ENCODE measurements around the gene GADD45B.
A peak's percentile ranks its signal among the peaks of the same experiment; 100 is the strongest.
"Not testable (repeated sequence)": the region's sequence is repeated elsewhere in the genome, so short reads cannot be mapped to it uniquely, and the experiment has no call there.

The GADD45B gene

GRCh38 chr19:2490659-2491058 is 14.7 kb downstream of the GADD45B start:
- DNase-seq = no peak

GRCh38 chr19:2491130-2491801 is 15.3 kb downstream of the GADD45B start:
- no peak for DNase-seq

DNA sequence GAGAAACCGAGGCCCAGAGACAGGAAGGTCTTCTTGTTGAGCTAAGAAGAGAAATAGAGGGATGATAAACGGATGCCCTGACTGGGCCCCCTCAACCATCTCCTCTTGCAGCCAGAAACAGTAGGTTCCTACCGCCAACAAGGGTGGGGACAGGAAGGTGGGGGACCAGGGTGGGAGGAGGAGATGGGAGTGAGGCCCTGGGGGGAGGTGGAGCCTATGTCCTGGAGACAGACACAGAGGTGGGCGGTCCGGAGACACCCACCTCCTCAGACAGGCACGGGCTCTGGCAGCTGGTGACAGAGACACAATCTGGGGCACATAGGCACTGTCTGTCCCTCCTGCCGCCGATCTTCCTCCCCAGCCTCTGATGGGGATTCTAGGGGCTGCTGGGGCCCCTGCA is 16.9 kb downstream of the GADD45B start:
- no peak for DNase-seq

- not testable (repeated sequence) for DNase-seq
These were observed 17.5 kb downstream of the GADD45B start for GRCh38 chr19:2493448-2493847.

- DNase-seq = no peak
These were observed 18.1 kb downstream of the GADD45B start for GRCh38 chr19:2494084-2494446.

DNA sequence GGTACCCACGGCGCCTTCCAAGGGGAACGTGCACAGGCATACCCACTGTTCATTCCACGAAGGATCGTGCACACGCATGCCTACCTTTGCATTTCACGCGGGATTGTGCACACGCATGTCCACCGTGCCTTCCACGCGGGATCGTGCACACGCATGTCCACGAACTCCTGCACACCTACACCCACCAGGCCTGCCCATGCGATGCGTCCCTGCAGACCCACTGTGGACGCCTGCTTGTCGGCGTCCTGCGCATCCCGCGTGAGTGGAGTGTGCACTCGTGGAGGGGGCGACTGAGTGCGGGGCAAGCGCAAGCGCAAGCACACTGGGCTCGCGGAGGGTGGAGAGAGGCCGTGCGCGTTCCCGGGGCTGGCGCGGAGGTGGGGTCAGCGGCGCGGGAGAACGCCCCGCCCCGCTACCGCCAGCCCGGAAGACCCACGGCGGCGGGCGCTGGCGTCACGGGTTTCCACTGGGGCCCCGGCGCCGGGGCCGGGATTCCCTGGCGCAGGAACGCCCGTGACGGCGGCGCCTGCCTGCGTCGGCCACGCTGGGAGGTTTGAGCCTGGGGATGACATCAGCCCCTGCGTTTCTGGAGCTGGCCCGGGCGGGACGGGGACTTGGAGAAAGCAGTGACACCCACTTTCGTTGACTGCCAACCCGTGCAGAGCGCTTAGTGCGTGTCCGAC is 18.7 kb downstream of the GADD45B start:
- DNase-seq = peak; percentile 55 to 57

DNA sequence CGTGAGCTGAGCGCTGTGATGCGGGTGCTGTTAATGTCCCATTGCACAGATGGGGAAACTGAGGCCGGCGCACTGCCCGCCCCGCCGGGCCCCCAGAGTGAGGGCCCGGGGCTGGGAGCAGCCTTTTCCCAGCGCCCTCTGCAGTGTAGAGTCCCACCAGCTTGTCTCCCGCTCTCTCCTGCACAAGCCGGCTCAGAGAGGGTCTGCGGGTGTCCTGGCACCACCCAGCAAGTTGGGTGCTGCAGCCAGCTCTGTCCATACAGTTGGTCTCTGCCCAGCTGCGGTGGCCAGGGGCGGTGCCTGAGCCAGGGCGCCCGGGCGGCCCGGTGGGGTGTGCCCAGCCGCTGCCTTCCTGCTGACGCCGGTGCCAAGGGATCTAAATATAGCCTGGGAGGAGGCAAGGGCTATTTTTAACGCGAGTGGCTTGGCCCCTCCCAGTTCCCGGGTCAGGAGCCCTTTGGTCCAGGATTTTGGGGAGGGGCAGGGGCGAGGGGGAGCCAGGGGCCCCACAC is 19.3 kb downstream of the GADD45B start:
- DNase-seq = no peak

GRCh38 chr19:2495651-2496316 is 19.9 kb downstream of the GADD45B start:
- DNase-seq = no peak

DNA sequence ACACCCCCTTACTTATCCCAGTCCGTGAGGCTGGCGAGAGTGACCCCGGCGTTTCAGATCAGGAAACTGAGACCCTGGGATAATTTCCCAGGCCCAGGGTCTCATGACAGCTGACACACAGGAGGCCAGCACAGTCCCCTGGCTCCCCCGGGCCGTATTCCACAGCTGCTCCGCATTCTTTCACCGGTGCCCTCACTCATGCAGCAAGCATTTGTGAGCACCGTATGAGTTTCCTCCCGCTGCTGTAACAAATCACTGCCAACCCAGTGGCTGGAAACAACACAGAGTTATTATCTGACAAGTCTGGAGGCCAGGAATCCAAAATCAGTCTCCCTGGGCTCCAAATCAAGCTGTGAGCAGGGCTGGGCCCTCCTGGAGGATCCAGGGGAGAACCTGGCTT is 21.3 kb downstream of the GADD45B start:
- no peak for DNase-seq

- DNase-seq = no peak
These were observed 24.2 kb downstream of the GADD45B start for GRCh38 chr19:2500156-2500555.

- no peak for DNase-seq
These were observed 24.9 kb downstream of the GADD45B start for GRCh38 chr19:2500841-2501261.

DNA sequence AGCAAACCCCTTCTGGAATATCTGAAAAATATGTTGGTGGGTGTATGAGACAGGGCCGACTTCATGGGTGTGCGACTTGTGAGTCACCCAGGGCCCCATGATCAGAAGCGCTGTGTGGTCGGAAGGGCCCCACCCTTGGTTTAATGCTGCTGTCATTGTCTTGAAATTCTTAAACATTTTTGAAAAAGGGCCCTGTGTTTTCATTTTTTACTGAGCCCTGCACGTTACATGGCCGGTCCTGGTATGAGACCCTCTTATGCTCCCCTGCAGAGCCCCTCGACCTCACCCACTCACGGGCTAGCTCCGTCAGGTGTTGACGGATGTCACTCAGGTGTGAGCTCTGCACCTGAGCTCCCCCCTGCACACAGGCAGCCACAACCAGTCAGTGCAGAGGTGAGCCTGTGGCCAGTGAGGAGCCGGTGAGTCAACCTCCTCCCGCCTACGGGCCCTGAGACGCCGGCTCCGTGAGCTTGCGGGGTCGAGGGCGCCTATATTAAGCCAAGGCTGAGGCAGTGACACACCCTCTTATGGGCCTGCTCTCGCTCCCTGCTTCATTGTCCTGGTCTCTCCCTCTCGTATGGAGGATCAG is 27.7 kb downstream of the GADD45B start:
- no peak for DNase-seq

GRCh38 chr19:2506656-2507055 is 30.7 kb downstream of the GADD45B start:
- not testable (repeated sequence) for DNase-seq

GRCh38 chr19:2507109-2507508 is 31.2 kb downstream of the GADD45B start:
- no peak for DNase-seq

DNA sequence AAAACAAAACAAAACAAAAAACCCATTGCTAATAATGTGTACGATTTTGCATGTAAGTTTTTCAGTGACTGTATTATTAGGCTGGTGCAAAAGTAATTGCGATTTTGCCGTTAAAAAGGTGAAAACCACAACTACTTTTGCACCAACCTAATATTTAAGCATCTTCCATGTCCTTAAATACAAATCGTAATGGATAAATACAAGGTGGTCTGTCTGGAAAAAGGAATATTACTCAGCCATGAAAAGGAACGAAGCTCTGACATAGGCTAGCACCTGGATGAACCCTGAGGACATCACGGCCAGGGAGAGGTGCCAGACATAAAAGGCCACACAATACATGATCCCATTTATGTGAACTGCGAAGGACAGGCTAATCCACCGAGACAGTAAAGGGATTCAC is 33.2 kb downstream of the GADD45B start:
- DNase-seq = no peak

GRCh38 chr19:2511570-2511969 is 35.6 kb downstream of the GADD45B start:
- no peak for DNase-seq

DNA sequence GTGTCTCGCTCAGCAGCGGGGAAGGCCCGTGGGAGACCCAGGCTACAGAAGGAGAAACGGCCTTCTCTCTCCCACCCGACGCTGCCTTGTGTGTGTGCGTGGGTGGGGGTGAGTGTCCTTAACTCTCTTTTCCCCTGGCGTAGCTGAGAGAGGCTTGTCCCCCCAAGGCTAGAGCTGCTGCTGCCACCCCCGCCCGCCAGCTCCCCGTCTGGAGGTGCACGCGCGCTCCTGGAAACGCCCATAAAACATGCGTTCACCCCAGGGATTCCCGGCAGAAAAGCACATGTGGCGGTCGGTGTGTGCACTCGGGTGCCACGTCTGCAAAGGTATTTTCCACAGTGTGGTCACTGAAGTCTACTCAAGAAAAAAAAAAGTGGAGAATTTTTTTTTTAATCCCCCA is 36.1 kb downstream of the GADD45B start:
- DNase-seq = no peak

DNA sequence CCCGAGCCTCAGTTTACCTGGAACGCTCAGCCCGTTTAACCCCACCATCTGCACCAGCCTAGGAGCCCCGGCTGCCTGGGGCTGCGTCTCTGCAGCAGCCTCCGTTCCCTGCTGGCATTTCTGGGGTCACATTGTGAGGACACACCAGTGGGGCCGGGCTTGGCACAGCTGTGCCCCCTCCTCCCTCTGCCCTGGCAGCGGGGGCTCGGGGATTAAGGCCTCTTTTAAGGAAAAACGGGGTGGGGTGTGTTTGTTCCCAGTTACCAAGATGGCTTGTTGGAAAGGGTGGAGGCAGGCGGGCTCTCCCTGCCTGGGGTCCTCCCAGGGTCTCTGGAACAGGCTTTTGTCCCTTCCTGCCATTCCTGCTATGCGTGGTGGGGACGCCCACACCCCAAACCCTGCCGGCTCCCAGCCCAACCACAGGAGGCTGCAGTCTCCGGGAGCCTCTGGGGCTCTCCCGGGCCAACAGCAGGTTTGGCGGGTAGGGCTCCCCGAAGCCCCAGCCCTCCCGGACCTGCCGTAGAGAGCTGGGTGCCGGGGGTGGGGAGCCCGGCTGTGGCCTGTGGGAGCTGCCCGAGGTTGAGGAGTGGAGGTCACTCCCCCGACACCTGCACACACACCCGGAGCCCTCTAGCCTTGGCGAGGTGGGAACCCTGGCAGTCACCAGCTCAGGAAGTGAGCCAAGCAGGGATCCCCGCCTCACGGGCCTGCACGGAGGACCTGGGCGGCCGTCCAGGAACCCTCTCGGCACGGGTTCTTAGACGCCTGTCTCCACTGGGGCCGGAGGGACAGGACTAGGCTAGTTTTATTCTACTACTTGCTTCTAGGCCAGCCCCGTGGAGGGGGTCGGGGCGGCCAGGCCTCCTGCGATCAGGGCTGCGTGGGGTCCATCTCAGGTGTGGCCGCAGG is 36.9 kb downstream of the GADD45B start:
- no peak for DNase-seq

GRCh38 chr19:2514981-2515518 is 39.1 kb downstream of the GADD45B start:
- no peak for DNase-seq

GRCh38 chr19:2516727-2517126 is 40.8 kb downstream of the GADD45B start:
- DNase-seq = no peak

GRCh38 chr19:2517881-2518601 is 42.1 kb downstream of the GADD45B start:
- DNase-seq = no peak

DNA sequence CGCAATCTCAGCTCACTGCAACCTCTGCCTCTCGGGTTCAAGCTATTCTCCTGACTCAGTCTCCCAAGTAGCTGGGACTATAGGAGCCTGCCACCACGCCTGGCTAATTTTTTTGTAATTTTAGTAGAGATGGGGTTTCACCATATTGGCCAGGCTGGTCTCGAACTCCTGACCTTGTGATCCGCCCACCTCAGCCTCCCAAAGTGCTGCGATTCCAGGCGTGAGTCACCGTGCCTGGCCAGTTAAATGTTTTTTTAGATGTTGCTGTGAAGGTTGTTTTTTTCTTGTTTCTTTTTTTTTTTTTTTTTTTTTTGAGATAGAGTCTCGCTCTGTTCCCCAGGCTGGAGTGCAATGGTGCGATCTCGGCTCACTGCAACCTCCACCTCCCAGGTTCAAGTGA is 42.9 kb downstream of the GADD45B start:
- not testable (repeated sequence) for DNase-seq

Measured in Kasumi-1 (cell line).